22Rv1 (cell line): ENCODE measurements around the gene CALHM3.

Experiments
- ZFX ChIP-seq: fragments of 450-650 bp; IDR thresholded peaks from 2 replicates; pipeline ENCODE4 v1.6.1; 2017; ENCODE audit warnings: antibody characterized with exemption, borderline replicate concordance
- TF ChIP-seq, protein P1 (sequence below): fragments of 450-650 bp; IDR thresholded peaks from 2 replicates; pipeline ENCODE4 v1.5.1; 2017; ENCODE audit warnings: mild to moderate bottlenecking

DNA sequence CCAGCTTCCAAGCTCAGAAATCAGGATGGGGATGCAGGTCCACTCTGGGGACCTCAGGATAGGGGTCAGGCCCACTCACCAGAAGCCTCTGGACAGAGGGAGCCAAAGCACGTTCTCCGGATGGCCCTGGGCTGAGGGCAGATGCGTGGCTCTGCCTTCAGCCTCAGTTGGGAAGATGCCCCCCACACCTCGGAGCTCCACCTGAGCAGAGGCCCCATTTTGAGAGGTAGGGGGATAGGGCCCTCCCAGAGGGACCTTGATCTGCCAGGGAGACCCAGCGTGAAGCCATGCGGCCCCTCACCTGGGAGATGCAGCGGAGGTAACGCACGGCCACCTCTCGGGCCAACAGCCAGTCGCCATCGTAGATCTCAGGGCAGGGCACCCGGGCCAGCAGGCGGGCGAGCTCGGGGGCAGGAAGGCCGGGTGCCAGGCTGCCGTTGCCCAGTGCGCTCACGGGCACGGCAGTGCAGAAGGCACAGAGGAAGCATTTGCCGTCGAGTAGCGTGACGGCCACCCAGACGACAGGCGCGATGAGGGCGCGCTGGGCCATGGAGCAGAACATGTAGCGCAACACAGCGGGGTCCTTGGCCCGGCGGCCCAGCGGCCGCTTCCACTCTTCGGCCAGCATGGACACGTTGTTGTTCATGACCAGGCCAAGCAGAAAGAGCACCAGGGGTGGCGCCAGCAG lies 21.0 kb downstream of the CALHM3 start:
- TF ChIP-seq, protein P1, sequence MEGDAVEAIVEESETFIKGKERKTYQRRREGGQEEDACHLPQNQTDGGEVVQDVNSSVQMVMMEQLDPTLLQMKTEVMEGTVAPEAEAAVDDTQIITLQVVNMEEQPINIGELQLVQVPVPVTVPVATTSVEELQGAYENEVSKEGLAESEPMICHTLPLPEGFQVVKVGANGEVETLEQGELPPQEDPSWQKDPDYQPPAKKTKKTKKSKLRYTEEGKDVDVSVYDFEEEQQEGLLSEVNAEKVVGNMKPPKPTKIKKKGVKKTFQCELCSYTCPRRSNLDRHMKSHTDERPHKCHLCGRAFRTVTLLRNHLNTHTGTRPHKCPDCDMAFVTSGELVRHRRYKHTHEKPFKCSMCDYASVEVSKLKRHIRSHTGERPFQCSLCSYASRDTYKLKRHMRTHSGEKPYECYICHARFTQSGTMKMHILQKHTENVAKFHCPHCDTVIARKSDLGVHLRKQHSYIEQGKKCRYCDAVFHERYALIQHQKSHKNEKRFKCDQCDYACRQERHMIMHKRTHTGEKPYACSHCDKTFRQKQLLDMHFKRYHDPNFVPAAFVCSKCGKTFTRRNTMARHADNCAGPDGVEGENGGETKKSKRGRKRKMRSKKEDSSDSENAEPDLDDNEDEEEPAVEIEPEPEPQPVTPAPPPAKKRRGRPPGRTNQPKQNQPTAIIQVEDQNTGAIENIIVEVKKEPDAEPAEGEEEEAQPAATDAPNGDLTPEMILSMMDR, result no peak
- TF ChIP-seq ZFX, result no peak
